BE2C (cell line): Measurements from ENCODE around the gene AUTS2.

Experiments
- DNase-seq: peaks from one replicate; pipeline ENCODE4 v3.0.0-alpha.2; 2020
- H3K27me3 ChIP-seq: fragments of 250-450 bp; sonication (Bioruptor Pico); 2 replicates; pipeline ENCODE4 v1.5.1; 2020; ENCODE audit warnings: mild to moderate bottlenecking
- H3K36me3 ChIP-seq: fragments of 250-450 bp; sonication (Bioruptor Pico); 2 replicates; pipeline ENCODE4 v1.5.1; 2020; ENCODE audit warnings: mild to moderate bottlenecking
- H3K4me1 ChIP-seq: fragments of 250-450 bp; sonication (Bioruptor Pico); 2 replicates; pipeline ENCODE4 v1.5.1; 2020
- H3K4me3 ChIP-seq: 2 replicates; pipeline ENCODE4 v1.5.1; 2011; ENCODE audit warnings: low read depth, low read length
- H3K9me3 ChIP-seq: fragments of 250-450 bp; sonication (Bioruptor Pico); 2 replicates; pipeline ENCODE4 v1.5.1; 2020
- CTCF ChIP-seq: IDR thresholded peaks from 2 replicates; pipeline ENCODE4 v1.5.1; 2012; ENCODE audit warnings: mild to moderate bottlenecking, low read depth, low read length

AUTS2 gene

DNA sequence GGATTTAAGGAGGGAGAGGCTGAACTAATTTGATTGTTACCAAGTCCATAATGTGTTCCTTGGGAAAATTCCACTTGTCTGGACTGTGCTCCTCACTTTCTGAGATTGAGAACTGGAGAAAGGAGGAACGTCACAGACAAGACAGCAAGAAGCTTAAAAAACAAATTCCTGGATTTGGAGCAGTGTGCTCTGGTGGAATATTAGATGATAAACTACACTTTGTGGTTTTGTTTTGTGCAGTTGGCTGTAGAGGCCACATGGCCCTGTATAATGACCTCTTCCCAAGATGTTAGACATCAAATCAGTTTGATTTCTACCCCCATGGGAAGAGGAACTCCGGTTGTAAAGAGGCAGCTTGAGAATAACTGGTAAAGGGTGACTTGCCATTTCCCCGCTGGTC, 1112.4 kb downstream of the AUTS2 start:
- Histone ChIP-seq H3K36me3 (no peaks in the 10 kb centered on the region), H3K4me3 (no peak overlapping the region), H3K27me3 (no peaks in the 10 kb centered on the region), H3K9me3 (no peaks in the 10 kb centered on the region), H3K4me1 (no peaks in the 10 kb centered on the region)
- TF ChIP-seq CTCF: no peak
- DNase-seq: no peak

GRCh38 chr7:70711452-70711851, 1113.2 kb downstream of the AUTS2 start:
- Histone ChIP-seq H3K9me3 (no peaks in the 10 kb centered on the region), H3K36me3 (no peaks in the 10 kb centered on the region), H3K4me1 (no peaks in the 10 kb centered on the region), H3K4me3 (no peak overlapping the region), H3K27me3 (no peaks in the 10 kb centered on the region)
- no peak for DNase-seq
- TF ChIP-seq CTCF: no peak

DNA sequence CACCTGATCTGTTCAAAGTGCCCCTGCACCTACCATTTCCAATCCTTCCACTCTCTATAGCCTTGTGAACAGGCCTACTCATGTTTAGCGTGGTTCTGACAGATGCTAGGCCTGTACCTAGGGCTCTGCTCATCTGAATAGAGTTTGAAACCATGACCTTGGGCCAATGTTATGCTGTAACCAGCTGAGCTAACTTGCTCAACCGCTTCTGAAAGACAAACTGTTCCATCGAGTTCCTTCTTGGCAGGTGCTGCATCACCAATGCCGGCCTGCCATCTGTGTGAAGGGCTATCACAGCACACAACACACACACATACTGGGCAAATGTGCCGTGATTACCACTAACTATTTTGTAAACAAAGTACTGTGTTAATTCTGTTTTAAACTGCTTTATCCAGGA, 1114.7 kb downstream of the AUTS2 start:
- no peaks in the 10 kb centered on the region for H3K27me3 ChIP-seq
- H3K9me3 ChIP-seq: no peaks in the 10 kb centered on the region
- DNase-seq: no peak
- no peak for TF ChIP-seq CTCF
- no peak overlapping the region for H3K4me3 ChIP-seq
- H3K4me1 ChIP-seq: no peaks in the 10 kb centered on the region
- no peaks in the 10 kb centered on the region for H3K36me3 ChIP-seq

DNA sequence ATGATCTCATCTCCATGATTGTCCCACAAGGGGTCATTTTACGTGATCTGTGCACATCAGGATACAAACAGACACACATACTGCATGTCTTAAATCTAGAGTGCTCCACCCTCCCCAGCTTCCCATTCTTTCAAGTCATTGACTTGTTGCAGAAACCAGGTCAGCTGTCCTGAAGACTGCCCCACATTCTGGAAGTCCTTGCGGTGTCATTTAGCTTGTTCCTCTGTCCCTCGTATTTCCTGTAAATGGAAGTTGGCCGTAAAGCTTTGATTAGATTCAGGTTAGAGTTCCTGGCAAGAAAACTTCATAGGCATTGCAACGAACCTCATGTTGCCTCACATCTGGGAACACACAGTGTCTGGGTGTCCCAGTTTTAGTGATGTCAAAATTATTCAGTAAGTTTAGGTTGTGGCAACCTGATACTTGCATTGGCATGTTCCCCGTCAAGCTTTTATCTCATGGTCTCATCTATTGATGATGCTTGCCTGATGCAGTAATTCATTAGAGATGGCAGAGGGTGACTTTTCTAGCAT, 1116.3 kb downstream of the AUTS2 start:
- Histone ChIP-seq H3K4me1 (no peaks in the 10 kb centered on the region), H3K9me3 (no peaks in the 10 kb centered on the region), H3K27me3 (no peaks in the 10 kb centered on the region), H3K4me3 (no peak overlapping the region), H3K36me3 (no peaks in the 10 kb centered on the region)
- no peak for DNase-seq
- TF ChIP-seq CTCF: no peak

DNA sequence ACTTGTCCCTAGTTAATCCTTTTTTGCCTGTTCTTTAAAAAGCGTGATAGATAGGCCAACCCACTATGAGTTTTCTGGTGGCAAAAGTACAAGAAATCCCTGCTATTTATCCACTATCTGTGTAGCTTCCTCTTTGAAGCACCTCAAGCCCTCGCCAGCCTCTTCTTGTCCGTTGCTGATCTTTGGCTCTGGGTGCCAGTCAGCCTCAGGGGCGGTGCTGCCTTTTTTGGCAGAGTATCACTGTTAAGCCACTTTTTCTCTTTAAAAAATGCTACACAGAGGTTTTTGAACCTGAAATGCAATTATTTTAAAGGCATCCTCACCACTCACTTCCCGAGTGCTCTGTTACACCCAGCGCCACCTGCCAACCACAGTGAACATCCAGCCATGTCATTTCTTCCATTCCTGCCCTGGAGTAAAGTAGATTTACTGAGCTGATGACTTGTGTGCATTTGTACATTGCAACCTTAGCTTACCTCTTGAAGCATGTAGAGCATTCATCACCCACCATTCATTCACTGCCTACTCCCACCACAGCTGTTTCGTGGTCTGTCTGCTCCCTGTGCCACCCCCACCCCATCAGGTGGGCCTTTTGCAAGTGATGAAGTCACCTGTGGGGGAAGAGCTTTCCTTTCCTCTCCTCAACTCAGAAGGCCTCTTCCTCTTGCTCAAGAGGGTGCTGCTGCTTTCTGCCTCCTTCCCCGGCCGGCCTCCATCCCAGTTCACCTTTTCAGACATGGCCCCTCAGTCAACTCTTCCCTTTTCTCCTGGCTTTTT, 1119.5 kb downstream of the AUTS2 start:
- no peak for DNase-seq
- no peaks in the 10 kb centered on the region for H3K4me1 ChIP-seq
- H3K4me3 ChIP-seq: no peak overlapping the region
- no peak for TF ChIP-seq CTCF
- no peaks in the 10 kb centered on the region for H3K27me3 ChIP-seq
- no peaks in the 10 kb centered on the region for H3K36me3 ChIP-seq
- H3K9me3 ChIP-seq: no peaks in the 10 kb centered on the region

DNA sequence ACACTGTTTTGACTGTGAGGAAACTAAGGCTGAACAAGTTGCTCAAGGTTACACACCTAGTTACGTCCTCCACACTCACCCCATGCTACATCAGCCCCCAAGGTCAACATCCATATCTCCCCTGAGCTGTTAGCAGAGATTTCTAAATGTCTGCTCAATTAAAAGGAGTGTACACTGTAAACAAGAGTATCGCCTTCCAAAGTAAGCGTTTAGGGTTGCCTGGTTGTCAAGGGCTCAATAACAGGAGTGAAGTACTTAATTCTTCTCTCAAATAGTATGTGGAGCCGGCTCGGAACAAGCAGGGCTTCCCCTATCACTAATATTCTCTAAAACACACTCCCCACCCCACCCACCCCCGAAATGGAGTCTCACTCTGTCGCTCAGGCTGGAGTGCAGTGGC, 1120.8 kb downstream of the AUTS2 start:
- Histone ChIP-seq H3K4me1 (no peaks in the 10 kb centered on the region), H3K27me3 (no peaks in the 10 kb centered on the region), H3K4me3 (no peak overlapping the region), H3K9me3 (no peaks in the 10 kb centered on the region), H3K36me3 (no peaks in the 10 kb centered on the region)
- TF ChIP-seq CTCF: no peak
- DNase-seq: no peak
